ENCODE measurements around the gene MIB2. TPM values are rescaled to one million over a fixed set of nuclear protein-coding genes. Genes with fewer than 3 reads are reported as not detected.

The MIB2 gene
- total RNA-seq: 100 to 1,000 TPM in 2 of 7 donors, 10 to 100 TPM in 5; 68.8 to 110 (median 81.6) TPM
- polyA plus RNA-seq: 10 to 100 TPM in 1 of 2 donors, 1 to 10 TPM in 1; 1.8 to 71.1 TPM
- long read RNA-seq, donor 1, partial matches to known transcripts: 8 of 11 reads
- long read RNA-seq, donor 1, other reads (novel, unspliced or antisense): 1 of 11 reads
- long read RNA-seq, donor 2, partial matches to known transcripts: 0 of 5 reads
- long read RNA-seq, donor 2, other reads (novel, unspliced or antisense): 0 of 5 reads
- long read RNA-seq, donor 3, transcript MIB2-214 (20 exons, 3,034 nt): minor isoform, 6 of 272 reads
- long read RNA-seq, donor 3, transcript MIB2-201 (20 exons, 3,290 nt): major isoform, 15 of 272 reads
- long read RNA-seq, donor 3, transcript MIB2-219 (20 exons, 3,305 nt): minor isoform, 8 of 272 reads
- long read RNA-seq, donor 3, partial matches to known transcripts: 80 of 272 reads
- long read RNA-seq, donor 3, other reads (novel, unspliced or antisense): 160 of 272 reads

GRCh38 chr1:1615256-1616044 lies at the start of gene MIB2:
Gene MIB2 (plus strand): TSS chr1:1615500. CDS start chr1:1623453, 7,953 bp downstream.
- Histone ChIP-seq H3K4me3 (peak within 1 kb of the TSS; percentile 92), H3K27me3 (no peaks in the 10 kb centered on the region), H3K27ac (peak within 1 kb of the TSS; percentile 100), H3K36me3 (no peaks in the 10 kb centered on the region), H3K4me1 (ENCODE audit: insufficient read depth) (peaks cover 15% of the 10 kb centered on the region), H3K9me3 (no peaks in the 10 kb centered on the region)
- WGBS, 3 donors: 0 to 1% (median 0%) methylated on average over 21 to 107 of the region's 107 CpGs
- DNase-seq: peak; percentile 94 to 98 (median 96)
- intact Hi-C loops (cut with DNase I): no loop called here
- TF ChIP-seq EP300 (IDR thresholded peaks at IDR 0.05) (no peak), CTCF (IDR thresholded peaks at IDR 0.05) (peak in 1 of 3 donors; percentile 25), POLR2A (IDR thresholded peaks at IDR 0.05) (peak; percentile 82)

DNA sequence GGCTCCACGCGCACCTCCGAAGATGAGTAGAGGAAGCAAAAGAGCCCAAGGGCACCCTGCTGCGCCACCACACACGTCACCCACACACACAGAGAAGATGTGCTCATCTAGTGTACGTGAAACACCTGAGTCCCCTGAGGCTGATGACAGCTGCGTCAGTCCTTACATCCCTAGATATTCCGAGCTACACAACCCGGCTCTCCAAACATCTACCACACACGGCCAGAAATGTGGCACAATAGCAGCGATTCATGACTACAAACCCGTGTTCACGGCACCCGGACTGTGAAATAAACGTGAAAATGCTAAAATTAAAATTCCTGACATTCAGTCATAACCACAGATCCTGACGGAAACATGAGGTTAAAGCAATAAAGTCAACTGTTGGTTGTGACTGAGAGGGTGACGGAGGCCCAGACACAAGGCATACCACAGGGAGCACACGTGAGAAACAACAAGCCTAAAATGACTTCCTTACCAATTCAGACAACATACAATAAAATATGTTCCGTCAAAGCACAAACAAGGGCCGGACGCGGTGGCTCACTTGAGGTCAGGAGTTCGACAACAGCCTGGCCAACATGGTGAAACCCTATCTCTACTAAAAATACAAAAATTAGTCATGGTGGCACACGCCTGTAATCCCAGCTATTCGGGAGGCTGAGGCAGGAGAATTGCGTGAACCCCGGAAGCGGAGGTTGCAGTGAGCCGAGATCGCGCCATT lies 48.0 kb upstream of the MIB2 start:
- Histone ChIP-seq H3K4me1 (ENCODE audit: insufficient read depth) (peaks cover 8% of the 10 kb centered on the region), H3K4me3 (no peak overlapping the region), H3K27ac (no peak overlapping the region), H3K36me3 (no peaks in the 10 kb centered on the region), H3K27me3 (no peaks in the 10 kb centered on the region), H3K9me3 (no peaks in the 10 kb centered on the region)
- intact Hi-C loops (cut with DNase I): no loop called here
- 73 to 84% (median 82%) methylated on average over 31 of the region's 31 CpGs for WGBS, 3 donors
- DNase-seq: no peak
- TF ChIP-seq POLR2A (IDR thresholded peaks at IDR 0.05): no peak
- no peak for TF ChIP-seq CTCF (IDR thresholded peaks at IDR 0.05)
- no peak for TF ChIP-seq EP300 (IDR thresholded peaks at IDR 0.05)

- DNase-seq: no peak
- 26 to 49% (median 34%) methylated on average over 10 of the region's 10 CpGs for WGBS, 3 donors
- TF ChIP-seq POLR2A (IDR thresholded peaks at IDR 0.05) (no peak), EP300 (IDR thresholded peaks at IDR 0.05) (no peak), CTCF (IDR thresholded peaks at IDR 0.05) (no peak)
- intact Hi-C loops (cut with DNase I): no loop called here
- H3K36me3 ChIP-seq: no peaks in the 10 kb centered on the region
- H3K4me1 ChIP-seq (ENCODE audit: insufficient read depth): peaks cover 8% of the 10 kb centered on the region
- H3K27ac ChIP-seq: no peak overlapping the region
- H3K9me3 ChIP-seq: no peaks in the 10 kb centered on the region
- H3K4me3 ChIP-seq: no peak overlapping the region
- no peaks in the 10 kb centered on the region for H3K27me3 ChIP-seq
Measured at GRCh38 chr1:1567891-1568291, 47.4 kb upstream of the MIB2 start.

DNA sequence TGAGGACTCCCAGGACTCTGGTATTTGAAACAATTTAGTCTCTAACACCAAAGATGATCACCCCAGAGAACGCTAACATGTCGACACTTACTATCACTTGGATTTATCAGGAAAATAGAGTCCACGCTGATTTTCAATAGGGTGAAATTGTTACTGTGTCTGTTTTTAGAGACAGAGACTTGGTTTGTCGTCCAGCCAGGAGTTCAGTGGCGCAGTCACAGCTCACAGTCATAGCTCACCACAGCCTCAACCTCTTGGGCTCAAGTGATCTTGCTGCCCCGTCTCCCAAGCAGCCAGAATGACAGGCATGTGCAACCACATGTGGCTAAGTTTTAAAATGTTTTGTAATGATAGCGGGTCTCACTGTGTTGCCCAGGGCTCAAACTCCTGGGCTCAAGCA lies 46.0 kb upstream of the MIB2 start:
- WGBS, 3 donors: 71 to 79% (median 73%) methylated on average over 7 of the region's 7 CpGs

More for the DNA sequence above, 46.0 kb upstream of the MIB2 start:
- H3K27ac ChIP-seq: no peak overlapping the region
- H3K36me3 ChIP-seq: no peaks in the 10 kb centered on the region
- TF ChIP-seq POLR2A (IDR thresholded peaks at IDR 0.05) (no peak), EP300 (IDR thresholded peaks at IDR 0.05) (no peak), CTCF (IDR thresholded peaks at IDR 0.05) (no peak)
- no peak overlapping the region for H3K4me3 ChIP-seq
- H3K27me3 ChIP-seq: no peaks in the 10 kb centered on the region
- no peaks in the 10 kb centered on the region for H3K9me3 ChIP-seq
- peaks cover 10% of the 10 kb centered on the region for H3K4me1 ChIP-seq (ENCODE audit: insufficient read depth)
- no peak for DNase-seq
- intact Hi-C loops (cut with DNase I): no loop called here

All from ovary (tissue), 10 donors.